Prostate gland (tissue), 2 donors: ENCODE data around the gene OSTC.

Experiments
- POLR2AphosphoS5 ChIP-seq: sonication (generic); formaldehyde crosslinking; IDR thresholded peaks from one replicate; pipeline ENCODE4 v1.6.1; 2017; ENCODE audit warnings: antibody characterized with exemption
- TF ChIP-seq, protein P1 (sequence below), 4 experiments: fragments of 200-600 bp in 2 of 4; fragments of 450-650 bp in 2 of 4; sonication (generic) in 2 of 4; IDR thresholded peaks; 1 replicate in 3 of 4; 2 replicates in 1 of 4; pipeline ENCODE4 v1.5.1; 2016 to 2019; ENCODE audit warnings: antibody characterized with exemption in 4 of 4, mild to moderate bottlenecking in 2 of 4, moderate library complexity in 2 of 4

DNA sequence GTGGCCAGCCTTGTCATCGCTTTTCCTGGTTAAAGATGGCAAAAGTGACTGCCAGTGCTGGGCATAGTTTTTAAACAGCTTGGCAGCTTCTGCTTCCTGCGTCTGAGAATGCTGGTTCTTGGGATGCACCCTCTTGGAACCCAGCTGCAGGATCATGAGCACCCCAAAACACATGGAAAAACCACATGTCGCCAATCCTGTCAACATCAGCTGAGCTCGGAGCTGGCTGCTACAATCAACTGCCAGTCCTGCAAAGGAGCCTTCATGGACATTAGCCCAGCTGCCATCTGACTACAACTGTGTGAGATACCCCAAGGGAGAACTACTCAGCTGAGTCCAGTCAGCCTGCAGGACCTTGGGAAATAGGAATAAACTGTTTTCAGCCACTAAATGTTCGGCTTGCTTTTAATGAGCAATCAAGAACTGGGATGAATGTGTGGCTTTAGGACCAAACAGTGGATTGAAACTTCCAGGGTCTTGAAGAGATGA is 31.0 kb downstream of the OSTC start:
- TF ChIP-seq, protein P1, sequence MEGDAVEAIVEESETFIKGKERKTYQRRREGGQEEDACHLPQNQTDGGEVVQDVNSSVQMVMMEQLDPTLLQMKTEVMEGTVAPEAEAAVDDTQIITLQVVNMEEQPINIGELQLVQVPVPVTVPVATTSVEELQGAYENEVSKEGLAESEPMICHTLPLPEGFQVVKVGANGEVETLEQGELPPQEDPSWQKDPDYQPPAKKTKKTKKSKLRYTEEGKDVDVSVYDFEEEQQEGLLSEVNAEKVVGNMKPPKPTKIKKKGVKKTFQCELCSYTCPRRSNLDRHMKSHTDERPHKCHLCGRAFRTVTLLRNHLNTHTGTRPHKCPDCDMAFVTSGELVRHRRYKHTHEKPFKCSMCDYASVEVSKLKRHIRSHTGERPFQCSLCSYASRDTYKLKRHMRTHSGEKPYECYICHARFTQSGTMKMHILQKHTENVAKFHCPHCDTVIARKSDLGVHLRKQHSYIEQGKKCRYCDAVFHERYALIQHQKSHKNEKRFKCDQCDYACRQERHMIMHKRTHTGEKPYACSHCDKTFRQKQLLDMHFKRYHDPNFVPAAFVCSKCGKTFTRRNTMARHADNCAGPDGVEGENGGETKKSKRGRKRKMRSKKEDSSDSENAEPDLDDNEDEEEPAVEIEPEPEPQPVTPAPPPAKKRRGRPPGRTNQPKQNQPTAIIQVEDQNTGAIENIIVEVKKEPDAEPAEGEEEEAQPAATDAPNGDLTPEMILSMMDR (IDR thresholded peaks at IDR 0.05): no peak
- TF ChIP-seq POLR2AphosphoS5: no peak
